K562 (cell line): ENCODE measurements around the gene MLC1. TPM values are rescaled to one million over a fixed set of nuclear protein-coding genes. Genes with fewer than 3 reads are reported as not detected.
A peak's percentile ranks its signal among the peaks of the same experiment; 100 is the strongest.

ENCODE experiments used
- CXXC5 ChIP-seq: fragments of 250-450 bp; sonication (Bioruptor Pico); IDR thresholded peaks from 2 replicates; pipeline ENCODE4 v1.8.0; 2022; ENCODE audit warnings: inconsistent platforms, mild to moderate bottlenecking, moderate library complexity
- ETV1 ChIP-seq: fragments of 450-650 bp; conservative IDR thresholded peaks from 2 replicates; pipeline ENCODE4 v1.6.1; 2016; ENCODE audit warnings: missing genetic modification characterization, control low read depth, low read depth, missing compliant biosample characterization
- PURB ChIP-seq: sonication (generic); formaldehyde crosslinking; IDR thresholded peaks from 2 replicates; pipeline ENCODE4 v1.9.0; 2021; ENCODE audit warnings: low read depth, mild to moderate bottlenecking, missing genetic modification reagents
- SRSF7 ChIP-seq: fragments of 200-400 bp; formaldehyde crosslinking; optimal IDR thresholded peaks from 2 replicates; pipeline ENCODE3; 2017; ENCODE audit warnings: mild to moderate bottlenecking, low read depth, low read length
- TEAD1 ChIP-seq, 2 experiments: fragments of 450-650 bp in 1 of 2; sonication (generic) in 1 of 2; formaldehyde crosslinking; IDR thresholded peaks; 2 replicates each; pipeline versions ENCODE4 v1.4.0 to v1.8.0; 2020 to 2022; ENCODE audit warnings: mild to moderate bottlenecking in 2 of 2, missing genetic modification reagents in 1 of 2
- polyA plus RNA-seq, 8 experiments: library from polyadenylated mRNA; depleted of rRNA in 4 of 8; stranded (reverse) in 5 of 8; unstranded in 3 of 8; fragments of >200 nt; fragmentation: Nextera tagmentation in 2 of 8; fragmentation: Illumina TruSeq in 1 of 8; extraction: Ambion mirVana in 2 of 8; extraction: Trizol in 1 of 8; gene quantifications; 2 replicates each; pipeline versions ENCODE4 v1.2.1 to v1.2.3, GENCODE V29; 2011 to 2014; ENCODE audit warnings: inconsistent platforms in 1 of 8, missing spikeins in 1 of 8
- total RNA-seq, 7 experiments: library from RNA; depleted of rRNA in 6 of 7; stranded (reverse); fragments of >200 nt in 6 of 7; fragmentation: Illumina TruSeq in 2 of 7; extraction: Trizol in 2 of 7; gene quantifications; 2 replicates each; pipeline versions ENCODE4 v1.2.1 to v1.2.3, GENCODE V29; 2011 to 2021; ENCODE audit warnings: low replicate concordance in 1 of 7
- TF ChIP-seq, protein P1 (sequence below), 2 experiments: fragments of 450-650 bp; IDR thresholded peaks; 2 replicates each; pipeline ENCODE4 v1.6.1; 2016; ENCODE audit warnings: mild to moderate bottlenecking in 2 of 2, borderline replicate concordance in 1 of 2, low read depth in 1 of 2, moderate library complexity in 1 of 2
- TF ChIP-seq, protein P2 (sequence below): fragments of 450-650 bp; IDR thresholded peaks from 2 replicates; pipeline ENCODE4 v1.6.1; 2016; ENCODE audit warnings: low read depth
- TF ChIP-seq, protein P3 (sequence below): fragments of 450-650 bp; IDR thresholded peaks from 2 replicates; pipeline ENCODE4 v1.6.1; 2018; ENCODE audit warnings: mild to moderate bottlenecking, low read depth; ENCODE audit not compliant: partially characterized antibody
- TF ChIP-seq, protein P4 (sequence below): fragments of 250-450 bp; sonication (Bioruptor Pico); IDR thresholded peaks from 2 replicates; pipeline ENCODE4 v1.6.1; 2021; ENCODE audit warnings: mild to moderate bottlenecking

The MLC1 gene
- total and polyA plus RNA-seq, 9 of the 15 experiments (the other 6 are each of a cell fraction or from before 2014, with no cell fraction given), result 0.06 to 0.98 (median 0.39) TPM

DNA sequence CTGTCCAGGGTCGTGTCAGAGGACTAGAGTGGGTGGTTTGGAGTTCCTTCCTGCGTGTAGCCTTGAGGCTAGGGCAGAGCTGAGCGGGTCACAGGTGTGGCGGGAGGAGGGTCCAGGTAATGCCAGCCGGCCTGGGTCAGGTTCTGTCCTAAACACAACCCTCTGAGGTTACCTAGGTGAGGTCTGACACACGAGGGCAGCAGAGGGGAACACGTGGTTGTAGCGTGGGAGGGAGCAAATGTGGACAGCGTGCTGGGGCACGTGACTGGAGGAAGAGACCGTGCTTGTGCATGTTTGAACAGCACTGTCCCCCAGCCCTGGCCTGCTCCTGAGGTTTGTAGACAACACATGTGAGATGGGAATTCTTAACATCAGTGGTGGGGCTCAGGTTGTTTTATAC is 17.7 kb upstream of the MLC1 start (continued):
- TF ChIP-seq, protein P1, sequence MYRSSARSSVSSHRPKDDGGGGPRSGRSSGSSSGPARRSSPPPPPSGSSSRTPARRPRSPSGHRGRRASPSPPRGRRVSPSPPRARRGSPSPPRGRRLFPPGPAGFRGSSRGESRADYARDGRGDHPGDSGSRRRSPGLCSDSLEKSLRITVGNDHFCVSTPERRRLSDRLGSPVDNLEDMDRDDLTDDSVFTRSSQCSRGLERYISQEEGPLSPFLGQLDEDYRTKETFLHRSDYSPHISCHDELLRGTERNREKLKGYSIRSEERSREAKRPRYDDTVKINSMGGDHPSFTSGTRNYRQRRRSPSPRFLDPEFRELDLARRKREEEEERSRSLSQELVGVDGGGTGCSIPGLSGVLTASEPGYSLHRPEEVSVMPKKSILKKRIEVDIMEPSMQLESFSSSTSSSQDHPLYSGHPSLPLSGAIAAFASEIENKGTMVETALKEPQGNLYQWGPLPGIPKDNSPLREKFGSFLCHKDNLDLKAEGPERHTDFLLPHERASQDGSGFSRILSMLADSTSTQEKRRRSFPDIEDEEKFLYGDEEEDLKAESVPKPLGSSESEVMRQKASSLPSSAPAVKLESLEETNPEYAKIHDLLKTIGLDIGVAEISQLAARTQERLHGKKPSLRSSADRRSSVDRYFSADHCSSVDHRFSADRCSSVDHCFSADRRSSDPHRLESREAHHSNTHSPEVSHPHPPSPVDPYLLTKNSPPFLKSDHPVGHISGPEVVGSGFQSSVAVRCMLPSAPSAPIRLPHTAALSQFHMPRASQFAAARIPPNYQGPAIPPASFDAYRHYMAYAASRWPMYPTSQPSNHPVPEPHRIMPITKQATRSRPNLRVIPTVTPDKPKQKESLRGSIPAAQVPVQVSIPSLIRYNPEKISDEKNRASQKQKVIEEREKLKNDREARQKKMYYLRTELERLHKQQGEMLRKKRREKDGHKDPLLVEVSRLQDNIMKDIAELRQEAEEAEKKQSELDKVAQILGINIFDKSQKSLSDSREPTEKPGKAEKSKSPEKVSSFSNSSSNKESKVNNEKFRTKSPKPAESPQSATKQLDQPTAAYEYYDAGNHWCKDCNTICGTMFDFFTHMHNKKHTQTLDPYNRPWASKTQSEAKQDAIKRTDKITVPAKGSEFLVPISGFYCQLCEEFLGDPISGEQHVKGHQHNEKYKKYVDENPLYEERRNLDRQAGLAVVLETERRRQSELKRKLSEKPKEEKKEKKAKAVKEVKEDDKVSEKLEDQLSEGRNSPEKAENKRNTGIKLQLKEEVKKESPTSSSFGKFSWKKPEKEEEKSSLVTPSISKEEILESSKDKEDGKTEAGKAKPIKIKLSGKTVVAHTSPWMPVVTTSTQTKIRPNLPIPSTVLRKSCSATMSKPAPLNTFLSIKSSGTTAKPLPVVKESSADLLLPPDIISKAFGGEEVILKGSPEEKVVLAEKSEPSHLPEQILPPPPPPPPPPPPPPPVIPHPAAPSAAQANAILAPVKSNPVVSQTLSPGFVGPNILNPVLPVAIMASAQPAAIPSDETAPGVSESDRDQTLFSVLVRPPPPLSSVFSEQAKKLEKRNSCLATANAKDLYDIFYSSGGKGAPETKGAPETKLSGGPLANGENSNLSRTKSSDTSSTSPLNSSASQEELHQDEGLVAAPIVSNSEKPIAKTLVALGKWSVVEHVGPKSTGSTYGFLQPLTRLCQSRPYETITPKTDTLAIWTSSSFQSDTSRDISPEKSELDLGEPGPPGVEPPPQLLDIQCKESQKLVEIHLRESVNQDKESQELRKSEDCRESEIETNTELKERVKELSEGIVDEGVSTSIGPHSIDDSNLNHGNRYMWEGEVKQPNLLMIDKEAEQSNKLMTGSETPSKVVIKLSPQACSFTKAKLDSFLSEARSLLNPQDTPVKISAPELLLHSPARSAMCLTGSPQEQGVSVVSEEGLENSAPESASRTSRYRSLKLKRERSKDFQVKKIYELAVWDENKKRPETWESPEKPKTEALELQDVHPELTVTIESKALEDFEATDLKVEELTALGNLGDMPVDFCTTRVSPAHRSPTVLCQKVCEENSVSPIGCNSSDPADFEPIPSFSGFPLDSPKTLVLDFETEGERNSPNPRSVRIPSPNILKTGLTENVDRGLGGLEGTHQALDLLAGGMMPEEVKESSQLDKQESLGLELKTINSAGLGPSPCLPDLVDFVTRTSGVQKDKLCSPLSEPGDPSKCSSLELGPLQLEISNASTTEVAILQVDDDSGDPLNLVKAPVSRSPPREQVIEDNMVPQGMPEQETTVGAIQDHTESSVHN (IDR thresholded peaks at IDR 0.05; ENCODE audit: borderline replicate concordance in 1 of 2, low read depth in 1 of 2), result no peak
- TF ChIP-seq PURB (CRISPR knock-in tag) (no peak), ETV1 (tag) (no peak), SRSF7 (no peak), TEAD1 (CRISPR knock-in tag; IDR thresholded peaks at IDR 0.05) (no peak), CXXC5 (peak; percentile 83)
- TF ChIP-seq, protein P2, sequence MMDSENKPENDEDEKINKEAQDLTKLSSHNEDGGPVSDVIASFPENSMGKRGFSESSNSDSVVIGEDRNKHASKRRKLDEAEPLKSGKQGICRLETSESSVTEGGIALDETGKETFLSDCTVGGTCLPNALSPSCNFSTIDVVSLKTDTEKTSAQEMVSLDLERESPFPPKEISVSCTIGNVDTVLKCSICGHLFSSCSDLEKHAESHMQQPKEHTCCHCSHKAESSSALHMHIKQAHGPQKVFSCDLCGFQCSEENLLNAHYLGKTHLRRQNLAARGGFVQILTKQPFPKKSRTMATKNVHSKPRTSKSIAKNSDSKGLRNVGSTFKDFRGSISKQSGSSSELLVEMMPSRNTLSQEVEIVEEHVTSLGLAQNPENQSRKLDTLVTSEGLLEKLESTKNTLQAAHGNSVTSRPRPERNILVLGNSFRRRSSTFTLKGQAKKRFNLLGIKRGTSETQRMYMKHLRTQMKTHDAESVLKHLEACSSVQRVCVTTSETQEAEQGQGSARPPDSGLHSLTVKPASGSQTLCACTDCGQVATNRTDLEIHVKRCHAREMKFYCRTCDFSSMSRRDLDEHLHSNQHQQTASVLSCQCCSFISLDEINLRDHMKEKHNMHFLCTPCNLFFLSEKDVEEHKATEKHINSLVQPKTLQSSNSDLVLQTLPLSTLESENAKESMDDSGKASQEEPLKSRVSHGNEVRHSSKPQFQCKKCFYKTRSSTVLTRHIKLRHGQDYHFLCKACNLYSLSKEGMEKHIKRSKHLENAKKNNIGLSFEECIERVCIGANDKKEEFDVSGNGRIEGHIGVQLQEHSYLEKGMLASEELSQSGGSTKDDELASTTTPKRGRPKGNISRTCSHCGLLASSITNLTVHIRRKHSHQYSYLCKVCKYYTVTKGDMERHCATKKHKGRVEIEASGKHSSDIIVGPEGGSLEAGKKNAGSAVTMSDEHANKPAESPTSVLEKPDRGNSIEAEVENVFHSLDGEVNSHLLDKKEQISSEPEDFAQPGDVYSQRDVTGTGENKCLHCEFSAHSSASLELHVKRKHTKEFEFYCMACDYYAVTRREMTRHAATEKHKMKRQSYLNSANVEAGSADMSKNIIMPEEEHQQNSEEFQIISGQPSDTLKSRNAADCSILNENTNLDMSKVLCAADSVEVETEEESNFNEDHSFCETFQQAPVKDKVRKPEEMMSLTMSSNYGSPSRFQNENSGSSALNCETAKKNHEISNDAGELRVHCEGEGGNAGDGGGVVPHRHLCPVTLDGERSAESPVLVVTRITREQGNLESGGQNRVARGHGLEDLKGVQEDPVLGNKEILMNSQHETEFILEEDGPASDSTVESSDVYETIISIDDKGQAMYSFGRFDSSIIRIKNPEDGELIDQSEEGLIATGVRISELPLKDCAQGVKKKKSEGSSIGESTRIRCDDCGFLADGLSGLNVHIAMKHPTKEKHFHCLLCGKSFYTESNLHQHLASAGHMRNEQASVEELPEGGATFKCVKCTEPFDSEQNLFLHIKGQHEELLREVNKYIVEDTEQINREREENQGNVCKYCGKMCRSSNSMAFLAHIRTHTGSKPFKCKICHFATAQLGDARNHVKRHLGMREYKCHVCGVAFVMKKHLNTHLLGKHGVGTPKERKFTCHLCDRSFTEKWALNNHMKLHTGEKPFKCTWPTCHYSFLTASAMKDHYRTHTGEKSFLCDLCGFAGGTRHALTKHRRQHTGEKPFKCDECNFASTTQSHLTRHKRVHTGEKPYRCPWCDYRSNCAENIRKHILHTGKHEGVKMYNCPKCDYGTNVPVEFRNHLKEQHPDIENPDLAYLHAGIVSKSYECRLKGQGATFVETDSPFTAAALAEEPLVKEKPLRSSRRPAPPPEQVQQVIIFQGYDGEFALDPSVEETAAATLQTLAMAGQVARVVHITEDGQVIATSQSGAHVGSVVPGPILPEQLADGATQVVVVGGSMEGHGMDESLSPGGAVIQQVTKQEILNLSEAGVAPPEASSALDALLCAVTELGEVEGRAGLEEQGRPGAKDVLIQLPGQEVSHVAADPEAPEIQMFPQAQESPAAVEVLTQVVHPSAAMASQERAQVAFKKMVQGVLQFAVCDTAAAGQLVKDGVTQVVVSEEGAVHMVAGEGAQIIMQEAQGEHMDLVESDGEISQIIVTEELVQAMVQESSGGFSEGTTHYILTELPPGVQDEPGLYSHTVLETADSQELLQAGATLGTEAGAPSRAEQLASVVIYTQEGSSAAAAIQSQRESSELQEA, result no peak
- TF ChIP-seq, protein P3, sequence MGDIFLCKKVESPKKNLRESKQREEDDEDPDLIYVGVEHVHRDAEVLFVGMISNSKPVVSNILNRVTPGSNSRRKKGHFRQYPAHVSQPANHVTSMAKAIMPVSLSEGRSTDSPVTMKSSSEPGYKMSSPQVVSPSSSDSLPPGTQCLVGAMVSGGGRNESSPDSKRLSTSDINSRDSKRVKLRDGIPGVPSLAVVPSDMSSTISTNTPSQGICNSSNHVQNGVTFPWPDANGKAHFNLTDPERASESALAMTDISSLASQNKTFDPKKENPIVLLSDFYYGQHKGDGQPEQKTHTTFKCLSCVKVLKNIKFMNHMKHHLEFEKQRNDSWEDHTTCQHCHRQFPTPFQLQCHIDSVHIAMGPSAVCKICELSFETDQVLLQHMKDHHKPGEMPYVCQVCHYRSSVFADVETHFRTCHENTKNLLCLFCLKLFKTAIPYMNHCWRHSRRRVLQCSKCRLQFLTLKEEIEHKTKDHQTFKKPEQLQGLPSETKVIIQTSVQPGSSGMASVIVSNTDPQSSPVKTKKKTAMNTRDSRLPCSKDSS, result no peak
- TF ChIP-seq, protein P4, sequence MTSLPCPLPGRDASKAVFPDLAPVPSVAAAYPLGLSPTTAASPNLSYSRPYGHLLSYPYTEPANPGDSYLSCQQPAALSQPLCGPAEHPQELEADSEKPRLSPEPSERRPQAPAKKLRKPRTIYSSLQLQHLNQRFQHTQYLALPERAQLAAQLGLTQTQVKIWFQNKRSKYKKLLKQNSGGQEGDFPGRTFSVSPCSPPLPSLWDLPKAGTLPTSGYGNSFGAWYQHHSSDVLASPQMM, result no peak
